Measurements from ENCODE around the gene LRMDA.
"Not testable (repeated sequence)": the region's sequence is repeated elsewhere in the genome, so short reads cannot be mapped to it uniquely, and the experiment has no call there.

Gene LRMDA

DNA sequence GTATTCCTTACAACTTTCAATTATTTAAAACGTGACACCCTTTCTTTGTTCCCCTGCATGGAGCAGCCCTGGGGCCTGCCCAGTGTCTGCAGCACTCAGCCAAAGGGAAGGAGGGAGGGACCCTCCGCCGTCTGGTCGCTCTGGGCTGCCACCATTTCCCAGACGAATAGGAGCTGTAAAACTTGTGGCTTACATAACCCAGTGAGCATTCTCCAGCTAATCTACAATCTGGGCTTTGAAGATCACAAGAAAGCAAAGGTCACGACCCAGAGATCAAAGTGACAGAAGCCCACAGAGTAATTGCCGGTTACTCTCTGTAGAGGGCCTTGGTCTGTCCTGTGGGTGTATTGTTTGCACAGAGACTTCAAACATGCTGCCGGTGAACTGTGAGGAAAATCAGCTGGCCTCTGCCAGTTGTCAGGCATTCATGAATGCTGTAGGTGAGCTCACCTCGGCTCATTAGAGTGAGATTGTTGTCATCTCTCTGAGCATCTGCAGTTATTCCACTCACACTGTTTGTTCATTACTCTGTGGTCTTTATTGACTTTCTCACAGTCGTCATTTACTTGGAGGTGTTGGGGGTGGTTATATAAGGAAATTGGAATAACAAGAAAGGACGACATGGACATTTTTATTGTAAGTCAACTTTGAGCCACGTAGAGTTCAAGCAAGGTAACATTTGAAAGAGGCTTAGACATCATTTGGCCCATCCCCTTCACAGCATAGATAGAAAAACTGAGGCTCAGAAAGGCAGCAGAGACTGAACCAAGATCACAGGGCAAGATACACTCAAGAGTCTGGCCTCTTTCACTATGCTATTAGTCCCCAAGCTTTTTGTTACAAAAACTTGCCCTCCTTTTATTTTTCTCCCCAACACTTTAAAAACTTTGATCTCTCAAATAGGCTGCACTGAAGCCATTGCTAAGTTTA is 619.8 kb downstream of the LRMDA start:
- DNase-seq (ENCODE audit: low read depth), result no peak

DNA sequence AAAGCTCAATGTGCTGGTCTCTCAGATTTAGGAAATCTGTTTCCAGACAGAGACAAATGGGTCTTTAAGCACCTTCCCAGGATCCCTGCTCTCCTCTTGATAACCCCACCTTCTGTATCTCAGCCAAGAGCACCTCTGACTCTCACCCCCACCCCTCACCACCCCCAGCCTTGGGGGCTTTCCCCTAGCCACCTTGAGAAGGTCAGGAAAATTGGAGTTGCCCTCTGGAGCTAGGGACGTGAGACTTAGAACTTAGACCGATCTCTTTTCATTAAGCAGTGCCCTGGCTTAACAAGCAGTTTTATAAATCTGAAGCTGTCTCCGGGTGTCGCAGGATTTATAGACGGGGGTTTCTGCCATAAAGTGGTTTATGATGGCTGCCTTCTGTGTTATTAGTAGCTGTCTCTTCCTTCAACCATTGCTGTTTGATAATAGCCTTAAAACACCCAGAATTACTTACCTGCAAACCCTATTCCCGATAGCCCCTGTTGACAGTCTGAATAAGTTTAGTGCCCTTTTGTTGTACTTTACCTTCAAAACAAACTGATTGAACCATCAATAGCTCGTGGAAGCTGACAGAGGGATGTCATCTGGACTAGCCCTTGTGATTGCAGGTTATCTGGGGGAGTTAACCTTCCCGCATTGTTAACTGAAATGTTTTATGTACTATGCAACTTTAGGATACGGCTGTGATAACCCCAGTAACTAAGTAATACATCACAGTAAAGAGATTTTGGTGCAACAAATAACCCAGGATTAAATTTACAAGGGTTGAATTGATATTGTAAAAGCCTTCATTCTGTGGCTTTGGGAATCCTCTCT is 621.5 kb downstream of the LRMDA start:
- DNase-seq (ENCODE audit: low read depth), result no peak

DNA sequence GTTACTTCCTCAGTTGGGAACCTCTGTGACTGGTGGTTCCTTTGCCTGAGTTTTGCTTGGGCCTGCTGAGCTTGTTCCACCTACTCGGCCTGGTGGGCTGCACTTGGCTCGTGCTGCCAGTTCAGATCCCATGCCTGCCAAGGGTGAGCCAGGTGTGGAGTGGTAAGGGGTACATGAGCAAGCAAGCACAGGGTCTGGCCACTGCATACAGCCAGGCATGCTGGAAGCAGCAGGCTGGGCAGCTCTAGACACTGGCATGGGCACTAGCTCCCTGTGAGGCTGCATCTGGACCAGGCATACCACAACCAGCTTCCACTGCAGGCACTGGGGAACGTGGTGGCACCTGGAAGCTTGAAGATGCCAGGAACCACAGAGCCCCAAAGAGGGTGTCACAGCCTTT is 624.0 kb downstream of the LRMDA start:
- no peak for DNase-seq (ENCODE audit: low read depth)

DNA sequence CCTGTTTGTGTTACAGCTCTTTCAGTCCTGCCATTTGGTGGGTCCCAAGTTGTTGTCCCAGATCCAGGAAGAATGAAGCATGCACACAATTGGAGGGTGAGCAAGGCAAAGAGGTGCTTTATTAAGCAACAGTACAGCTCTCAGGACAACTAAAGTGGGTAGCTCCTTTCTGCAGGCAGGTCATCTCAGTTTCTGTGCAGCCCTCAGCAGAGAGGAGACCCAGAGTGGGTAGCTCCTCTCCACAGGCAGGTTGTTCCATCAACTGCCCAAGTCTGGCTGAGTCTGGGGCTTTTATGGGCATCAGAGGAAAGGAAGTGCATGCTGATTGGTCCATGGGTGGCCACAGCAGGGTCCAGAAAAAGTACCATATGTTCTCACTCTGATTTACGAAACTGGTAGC is 624.5 kb downstream of the LRMDA start:
- no peak for DNase-seq (ENCODE audit: low read depth)

DNA sequence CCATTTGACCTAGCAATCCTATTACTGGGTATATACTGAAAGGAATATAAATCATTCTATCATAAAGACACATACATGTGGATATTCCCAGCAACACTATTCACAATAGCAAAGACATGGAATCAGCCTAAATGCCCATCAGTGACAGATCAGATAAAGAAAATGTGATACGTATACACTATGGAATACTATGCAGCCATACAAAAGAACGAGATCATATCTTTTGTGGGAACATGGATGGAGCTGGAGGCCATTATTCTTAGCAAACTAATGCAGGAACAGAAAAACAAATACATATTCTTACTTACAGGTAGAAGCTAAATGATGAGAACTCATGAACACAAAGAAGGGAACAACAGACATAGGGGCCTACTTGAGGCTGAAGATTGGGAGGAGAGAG is 629.6 kb downstream of the LRMDA start:
- not testable (repeated sequence) for DNase-seq (ENCODE audit: low read depth)

DNA sequence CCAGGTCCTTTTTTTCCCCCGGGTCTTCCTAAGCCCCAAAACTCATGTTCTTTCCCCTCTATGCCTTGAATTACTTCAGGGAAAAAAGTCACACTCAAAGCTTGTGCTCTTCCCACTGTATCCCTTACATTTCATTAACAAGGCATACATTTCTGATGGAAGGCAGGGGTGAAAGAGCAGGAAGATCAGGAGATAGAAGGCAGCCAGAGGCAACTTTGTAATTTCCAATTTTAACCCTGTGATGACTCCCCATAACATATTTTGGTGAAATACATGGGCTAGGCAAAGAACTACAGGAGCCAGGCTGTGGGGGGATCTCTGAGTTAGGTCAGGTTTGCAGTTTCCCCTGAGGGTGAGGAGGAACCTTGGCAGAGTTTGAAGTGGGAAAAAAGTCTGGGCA is 635.0 kb downstream of the LRMDA start:
- no peak for DNase-seq (ENCODE audit: low read depth)

DNA sequence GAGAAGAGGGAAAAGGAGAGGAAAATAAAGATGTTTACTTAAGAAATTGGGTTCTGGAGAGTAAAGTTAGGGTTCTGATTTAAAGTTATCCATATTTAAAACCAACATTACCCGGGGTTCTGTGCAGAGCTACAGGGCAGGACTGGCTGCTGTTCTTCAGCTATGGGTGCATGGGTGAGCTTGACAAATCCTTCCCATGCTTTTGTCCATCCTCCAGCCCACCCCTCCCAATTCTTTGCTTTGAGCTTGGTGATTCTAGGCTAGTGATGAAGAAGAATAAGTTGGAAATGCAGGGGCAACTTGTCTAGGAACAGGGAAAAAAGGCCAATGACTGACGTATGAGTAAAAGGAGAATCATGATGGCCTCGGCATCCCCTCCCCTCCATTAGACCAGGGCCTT is 636.0 kb downstream of the LRMDA start:
- DNase-seq (ENCODE audit: low read depth), result no peak

DNA sequence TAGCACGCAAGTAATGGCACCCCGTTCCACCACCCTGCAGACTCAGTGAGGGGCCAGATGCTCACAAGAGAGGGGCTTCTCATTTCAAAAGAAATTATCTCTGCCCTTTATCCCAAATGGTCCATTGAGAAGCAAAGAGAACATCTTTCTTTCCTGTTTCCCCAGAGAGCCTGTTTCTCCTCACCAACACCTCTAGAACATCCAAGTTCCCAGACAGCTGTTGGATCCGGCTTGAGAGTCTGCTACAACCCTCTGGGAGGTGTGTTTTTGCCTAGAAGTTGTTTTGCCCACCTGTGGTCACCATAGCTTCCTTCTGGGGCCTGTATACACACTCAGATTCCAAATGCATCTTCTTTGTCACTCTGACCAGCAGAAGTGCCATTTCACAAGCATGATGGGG is 637.4 kb downstream of the LRMDA start:
- DNase-seq (ENCODE audit: low read depth), result no peak

DNA sequence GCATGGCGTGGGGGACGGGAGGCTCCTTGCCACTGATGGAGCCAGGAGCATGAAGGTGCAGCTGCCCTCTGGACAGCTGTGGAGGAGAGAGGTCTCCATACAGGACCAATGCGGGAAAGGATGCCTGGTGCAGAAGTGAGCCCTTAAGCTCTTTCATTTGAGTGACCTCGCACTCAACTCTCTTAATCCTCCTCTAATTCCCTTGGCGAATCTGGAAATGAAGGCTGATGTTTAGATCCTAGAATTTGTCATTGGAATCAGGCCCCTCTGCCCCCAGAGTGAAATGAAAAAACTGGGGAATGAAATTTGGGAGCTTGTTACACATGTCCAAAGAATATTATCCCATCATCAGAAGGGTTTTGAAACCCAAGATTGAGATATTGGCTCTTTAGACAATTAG is 639.5 kb downstream of the LRMDA start:
- DNase-seq (ENCODE audit: low read depth), result no peak

DNA sequence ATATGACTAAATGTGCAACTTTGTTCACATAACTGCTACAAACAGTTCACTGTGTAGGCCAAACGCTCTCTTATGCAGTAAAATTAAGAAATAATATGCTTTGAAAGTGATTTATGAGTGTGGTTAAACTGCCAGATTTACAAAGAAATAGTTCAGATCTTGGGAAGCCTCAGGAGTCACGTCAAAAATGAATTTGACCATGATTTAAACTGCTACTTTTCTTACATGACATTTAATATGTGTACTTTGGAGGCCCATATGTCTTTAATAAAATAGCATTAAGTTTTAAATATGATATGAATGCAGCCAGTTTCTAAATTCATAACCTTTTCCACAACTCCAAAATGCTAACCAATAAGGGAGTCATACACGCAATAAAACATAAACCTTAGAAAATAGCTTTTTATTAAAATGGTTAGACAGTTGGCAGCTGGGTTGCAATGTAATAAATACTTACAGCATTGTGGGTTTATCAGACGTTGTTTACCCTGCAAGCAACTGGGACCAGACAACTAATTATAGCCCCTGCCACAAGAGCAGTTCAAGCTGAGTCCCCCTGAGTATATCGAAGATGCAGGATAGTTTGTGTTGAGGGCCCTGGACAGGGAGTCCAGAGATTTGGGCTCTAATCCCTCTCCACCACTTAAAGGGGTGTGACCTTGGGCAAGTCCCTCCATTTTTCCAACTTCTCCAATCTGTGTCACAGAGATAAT is 640.4 kb downstream of the LRMDA start:
- DNase-seq (ENCODE audit: low read depth), result no peak

DNA sequence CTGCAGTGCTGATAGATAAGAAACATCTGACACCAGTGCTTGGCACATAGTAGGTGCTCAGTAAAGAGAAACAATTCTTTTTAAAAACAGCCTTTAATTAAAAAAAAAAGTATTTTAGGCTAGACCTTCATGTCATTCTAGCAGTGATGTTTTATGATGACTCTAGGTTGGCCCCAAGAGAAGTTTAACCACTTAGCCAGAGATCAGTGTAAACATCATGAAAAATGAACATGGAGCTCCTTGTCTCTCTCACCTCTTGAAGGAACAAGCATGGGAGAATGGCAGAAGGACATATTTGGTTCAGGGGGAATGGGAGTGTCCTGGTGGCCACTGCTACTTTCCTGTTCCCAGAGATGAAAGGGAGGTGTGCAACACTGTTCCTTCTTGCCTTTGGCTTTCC is 641.0 kb downstream of the LRMDA start:
- DNase-seq (ENCODE audit: low read depth), result no peak

DNA sequence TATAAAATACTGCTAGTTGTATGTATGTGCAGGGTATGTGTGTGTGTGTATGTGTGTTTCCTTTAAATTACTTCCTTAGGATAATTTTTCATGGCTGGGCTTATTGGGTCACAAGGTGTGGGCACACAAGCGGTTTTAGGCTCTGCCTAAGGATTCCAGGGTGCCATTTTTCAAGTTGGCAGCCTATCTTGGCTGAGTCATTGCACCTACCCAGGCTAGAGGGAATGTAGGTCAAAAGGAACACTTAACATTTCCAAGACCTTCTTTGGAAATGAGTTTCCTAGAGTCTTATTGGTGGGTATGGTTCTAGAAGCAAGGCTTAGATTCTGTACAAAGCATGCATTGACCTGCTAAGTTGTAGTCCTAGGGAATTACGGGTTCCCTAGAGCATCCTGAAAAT is 642.1 kb downstream of the LRMDA start:
- no peak for DNase-seq (ENCODE audit: low read depth)

DNA sequence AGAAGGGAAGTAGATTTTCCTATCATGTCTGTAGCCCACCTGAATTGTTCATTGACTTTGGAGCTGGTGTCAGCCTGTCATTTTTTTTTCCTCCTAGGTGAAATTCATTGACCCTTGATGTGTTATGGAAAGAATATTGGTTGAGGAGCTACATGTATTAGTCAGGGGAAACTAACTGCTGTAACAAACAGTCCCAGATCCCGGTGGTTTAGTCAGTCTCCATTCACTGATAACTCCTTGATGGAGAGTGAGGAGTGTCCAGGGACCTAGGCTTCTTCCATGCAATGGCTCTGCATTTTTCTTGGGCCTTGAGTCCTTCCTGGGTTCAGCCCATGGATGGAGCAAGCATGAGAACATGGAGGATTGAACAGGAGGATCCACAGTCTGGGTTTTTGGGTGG is 643.2 kb downstream of the LRMDA start:
- no peak for DNase-seq (ENCODE audit: low read depth)

DNA sequence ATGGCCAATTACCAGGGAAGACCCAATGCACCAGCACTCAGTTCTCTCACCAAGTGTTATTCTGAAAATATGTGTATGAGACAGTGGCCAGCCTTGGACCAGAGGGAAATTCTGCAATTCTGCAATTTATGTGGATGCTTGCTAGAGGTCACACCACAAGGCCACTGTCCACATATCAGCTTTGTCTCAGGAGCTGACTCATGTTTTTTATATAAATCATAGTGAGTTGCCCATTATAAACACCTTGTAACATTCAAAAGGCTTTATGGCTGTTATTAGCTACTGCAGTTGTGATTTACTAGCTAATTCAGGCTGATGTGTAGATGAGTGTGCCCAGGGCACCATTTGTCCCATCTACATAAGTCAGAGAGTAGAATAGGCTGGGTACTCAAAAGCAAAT is 649.0 kb downstream of the LRMDA start:
- no peak for DNase-seq (ENCODE audit: low read depth)

DNA sequence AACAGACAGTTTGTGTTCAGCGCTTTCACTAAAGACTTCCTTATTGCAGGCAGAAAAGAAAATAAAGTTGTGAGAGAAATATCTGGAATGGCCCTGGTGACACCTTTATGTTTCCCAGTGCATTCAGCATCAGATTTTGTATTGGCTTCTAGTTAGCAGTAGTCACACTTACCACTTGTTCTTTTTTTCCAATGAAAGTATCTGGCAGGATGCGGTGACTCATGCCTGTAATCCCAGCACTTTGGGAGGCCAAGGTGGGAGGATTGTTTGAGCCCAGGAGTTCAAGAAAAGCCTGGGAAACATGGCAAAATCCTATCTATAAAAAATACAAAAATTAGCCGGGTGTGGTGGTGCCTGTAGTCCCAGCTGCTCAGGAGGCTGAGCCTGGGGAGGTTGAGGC is 649.6 kb downstream of the LRMDA start:
- no peak for DNase-seq (ENCODE audit: low read depth)

DNA sequence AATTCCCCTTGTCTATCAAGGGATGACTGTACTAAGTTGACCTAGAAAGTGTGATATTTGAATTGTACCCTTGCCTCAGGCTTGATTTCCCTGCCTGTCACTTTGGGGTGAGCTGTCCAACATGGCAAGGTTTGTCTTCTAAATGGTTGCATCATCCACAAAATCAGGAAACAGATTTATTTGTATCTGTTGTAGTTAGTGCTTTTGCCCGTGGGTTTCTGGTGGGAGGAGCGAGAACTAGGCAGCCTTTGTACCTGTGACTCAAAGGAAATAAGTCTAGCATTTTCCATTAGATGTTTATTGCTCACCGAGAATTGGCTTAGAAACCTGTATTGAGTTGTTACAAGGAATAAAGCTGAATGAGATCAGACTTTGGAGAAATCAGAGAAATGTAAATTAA is 650.8 kb downstream of the LRMDA start:
- DNase-seq (ENCODE audit: low read depth), result no peak

DNA sequence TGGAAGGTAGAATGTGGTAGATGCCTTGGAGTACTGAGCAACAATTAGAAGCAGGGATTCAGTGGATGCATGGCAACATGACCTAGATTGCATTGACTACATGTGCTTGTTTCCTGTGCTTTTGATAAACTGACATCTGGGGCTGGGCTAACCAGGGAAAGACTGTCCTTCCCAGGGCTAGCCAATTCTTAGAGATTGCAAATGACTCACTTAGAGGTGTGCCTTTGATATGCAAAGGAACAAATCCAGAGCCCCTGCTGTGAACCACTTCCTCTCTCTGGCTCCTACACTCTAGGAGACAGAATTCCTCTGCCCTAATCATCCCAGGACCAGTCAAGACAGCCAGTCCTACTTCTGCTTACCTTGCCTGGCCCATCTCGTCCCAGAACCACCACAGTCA is 651.5 kb downstream of the LRMDA start:
- no peak for DNase-seq (ENCODE audit: low read depth)

DNA sequence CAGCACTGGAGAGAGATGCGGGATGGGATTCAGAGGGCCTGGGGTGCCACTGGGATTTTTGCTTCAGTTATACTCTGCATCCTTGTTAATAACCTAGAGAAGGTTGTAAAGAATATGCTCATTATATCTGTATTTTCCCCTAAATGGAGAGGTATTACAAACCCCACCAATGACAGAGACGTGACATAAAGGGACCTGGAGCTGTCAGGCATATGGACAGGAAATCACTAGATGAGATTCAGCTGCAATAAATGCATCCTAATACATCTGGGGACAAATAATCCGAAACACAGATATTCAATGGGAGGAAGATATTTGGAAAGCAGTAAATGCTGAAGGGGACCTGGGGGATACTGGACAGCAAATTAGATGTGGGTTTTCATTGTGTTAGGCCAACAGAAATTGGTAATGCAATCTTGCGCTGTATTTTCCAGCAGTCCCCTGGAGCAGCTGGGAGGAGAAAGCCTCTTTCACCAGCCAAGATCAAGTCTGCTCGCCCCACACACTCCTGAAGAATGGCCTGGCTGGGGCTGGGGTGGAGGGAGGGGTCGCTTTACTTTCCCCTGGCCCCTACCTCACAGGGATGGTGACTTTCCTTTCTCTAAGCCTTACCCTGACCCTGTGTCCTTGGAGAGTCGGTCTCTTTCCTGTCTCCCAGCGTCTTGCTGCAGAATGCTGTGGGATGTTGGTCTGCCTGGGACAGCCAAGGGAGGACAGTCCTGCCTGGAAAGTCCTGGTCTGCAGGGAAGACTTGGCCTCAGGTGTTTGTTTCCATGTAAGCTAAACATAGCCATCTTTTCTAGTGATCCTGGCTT is 653.8 kb downstream of the LRMDA start:
- DNase-seq (ENCODE audit: low read depth), result no peak

DNA sequence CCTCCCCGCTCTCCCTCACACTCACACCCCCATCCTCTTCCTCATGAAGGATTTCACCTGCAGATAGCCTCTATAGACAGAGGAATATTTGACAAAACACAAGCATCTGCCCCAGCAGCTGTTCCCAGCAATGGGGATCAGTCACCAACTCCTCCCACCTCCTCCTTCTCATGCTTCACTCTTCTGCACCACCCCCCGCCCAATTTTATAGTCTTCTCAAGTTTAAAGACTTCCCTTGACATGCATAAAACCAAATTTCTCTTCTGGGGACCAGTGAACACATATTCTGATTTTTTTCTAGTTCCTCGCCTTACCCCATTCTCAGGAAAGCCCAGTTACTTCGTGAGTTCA is 654.4 kb downstream of the LRMDA start:
- no peak for DNase-seq (ENCODE audit: low read depth)

DNA sequence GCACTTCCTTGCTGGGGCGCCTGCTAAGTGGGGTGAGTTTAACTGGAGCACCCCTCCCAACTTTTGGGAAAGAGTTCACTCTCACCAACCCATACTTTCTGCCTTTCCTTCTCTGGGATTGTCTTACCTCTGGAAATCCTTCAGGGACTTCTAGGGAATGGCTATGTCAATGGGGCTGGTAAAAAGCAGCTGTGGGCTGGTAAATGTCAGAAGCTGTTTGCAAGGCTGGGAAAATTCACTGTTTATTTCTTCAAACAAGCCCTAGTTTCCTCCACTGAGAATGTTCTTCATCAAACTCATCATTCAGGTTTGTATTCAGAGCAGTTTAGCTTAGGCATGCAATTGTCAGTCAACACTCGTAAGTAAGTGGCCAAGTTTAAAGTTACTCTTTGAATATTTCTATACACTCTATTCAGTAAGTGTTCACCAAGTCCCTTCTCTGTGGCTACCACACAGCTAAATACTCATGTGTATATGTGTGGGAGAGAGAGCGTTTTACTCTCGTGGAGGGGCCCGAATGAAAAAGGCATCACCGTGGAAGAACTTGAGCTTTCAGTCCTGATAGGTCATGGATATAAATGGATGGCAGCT is 654.8 kb downstream of the LRMDA start:
- DNase-seq (ENCODE audit: low read depth), result no peak

All from stimulated activated CD4-positive, alpha-beta T cell treated with anti-CD3 and anti-CD28 coated beads, Interleukin-2, amount 100 ng/mL, for 4 hours (primary cell).